Astrocyte (in vitro differentiated cells and primary cell): Measurements from ENCODE around the gene TMEM222. TPM values are rescaled to one million over a fixed set of nuclear protein-coding genes. Genes with fewer than 3 reads are reported as not detected.
A peak's percentile ranks its signal among the peaks of the same experiment; 100 is the strongest.

Experiments used
- DNase-seq: peaks from one replicate; pipeline ENCODE4 v3.0.0-alpha.2; 2010; ENCODE audit warnings: low read depth
- FAIRE-seq: peaks from 2 replicates; lab custom pipeline; 2011; peaks lifted over from hg19 to GRCh38; lab: Jason Lieb, UNC
- H2AFZ ChIP-seq: 2 replicates; pipeline ENCODE4 v1.6.0; 2012; ENCODE audit warnings: low read depth, low read length, inconsistent platforms
- H3K27ac ChIP-seq: 2 replicates; pipeline ENCODE4 v1.5.1; 2011; ENCODE audit warnings: low read depth, low read length, inconsistent platforms
- H3K27me3 ChIP-seq: 2 replicates; pipeline ENCODE4 v1.6.0; 2011; ENCODE audit warnings: low read length, inconsistent platforms; ENCODE audit not compliant: insufficient read depth
- H3K36me3 ChIP-seq: 2 replicates; pipeline ENCODE4 v1.5.1; 2011; ENCODE audit warnings: low read length, inconsistent platforms; ENCODE audit not compliant: insufficient read depth
- H3K4me1 ChIP-seq: 2 replicates; pipeline ENCODE4 v1.5.1; 2011; ENCODE audit warnings: low read length, inconsistent platforms; ENCODE audit not compliant: insufficient read depth
- H3K4me2 ChIP-seq: 2 replicates; pipeline ENCODE4 v1.6.0; 2012; ENCODE audit warnings: low read length, inconsistent platforms
- H3K4me3 ChIP-seq: 2 replicates; pipeline ENCODE4 v1.5.1; 2011; ENCODE audit warnings: low read depth, mild to moderate bottlenecking, low read length, inconsistent platforms; ENCODE audit not compliant: insufficient read depth
- H3K79me2 ChIP-seq: 2 replicates; pipeline ENCODE4 v1.6.0; 2012; ENCODE audit warnings: mild to moderate bottlenecking, low read length, inconsistent platforms; ENCODE audit not compliant: insufficient read depth
- H3K9ac ChIP-seq: 2 replicates; pipeline ENCODE4 v1.6.0; 2012; ENCODE audit warnings: mild to moderate bottlenecking, low read length, inconsistent platforms
- H3K9me3 ChIP-seq: 2 replicates; pipeline ENCODE4 v1.5.1; 2012; ENCODE audit warnings: low read depth, mild to moderate bottlenecking, low read length, inconsistent platforms; ENCODE audit not compliant: insufficient read depth
- H4K20me1 ChIP-seq: 2 replicates; pipeline ENCODE4 v1.6.0; 2012; ENCODE audit warnings: low read length, inconsistent platforms; ENCODE audit not compliant: insufficient read depth
- H3K27ac Mint-ChIP-seq: one replicate; pipeline ENCODE4 v1.8.0; 2021; ENCODE audit warnings: mild to moderate bottlenecking, mixed read lengths; ENCODE audit not compliant: unreplicated experiment
- H3K27me3 Mint-ChIP-seq: one replicate; pipeline ENCODE4 v1.8.0; 2021; ENCODE audit warnings: low read depth, mixed read lengths; ENCODE audit not compliant: unreplicated experiment
- H3K36me3 Mint-ChIP-seq: one replicate; pipeline ENCODE4 v1.8.0; 2021; ENCODE audit warnings: low read depth, mixed read lengths; ENCODE audit not compliant: unreplicated experiment
- H3K4me1 Mint-ChIP-seq: one replicate; pipeline ENCODE4 v1.8.0; 2021; ENCODE audit warnings: low read depth, mixed read lengths; ENCODE audit not compliant: unreplicated experiment
- H3K4me3 Mint-ChIP-seq: one replicate; pipeline ENCODE4 v1.8.0; 2021; ENCODE audit warnings: mild to moderate bottlenecking, moderate library complexity, mixed read lengths; ENCODE audit not compliant: unreplicated experiment
- H3K9me3 Mint-ChIP-seq: one replicate; pipeline ENCODE4 v1.8.0; 2021; ENCODE audit warnings: mild to moderate bottlenecking, mixed read lengths; ENCODE audit not compliant: unreplicated experiment
- CTCF ChIP-seq: IDR thresholded peaks from 2 replicates; pipeline ENCODE4 v1.5.1; 2011; ENCODE audit warnings: low read depth, mild to moderate bottlenecking, inconsistent platforms, low read length, moderate library complexity; ENCODE audit not compliant: insufficient read depth
- EZH2 ChIP-seq: IDR thresholded peaks from 2 replicates; pipeline ENCODE4 v1.6.1; 2012; ENCODE audit warnings: mild to moderate bottlenecking, low read length, inconsistent platforms; ENCODE audit not compliant: insufficient read depth
- total RNA-seq: library from RNA; stranded (reverse); gene quantifications from 2 replicates; pipeline ENCODE4 v1.2.1, GENCODE V29; 2021

TMEM222 gene
- total RNA-seq, 1 donor from 2014 or later, result 46.0 TPM

GRCh38 chr1:27350663-27351540, 28.9 kb downstream of the TMEM222 start:
- Mint-ChIP-seq H3K27me3 (peaks cover 4% of the 10 kb centered on the region), H3K27ac (no peak overlapping the region), H3K4me1 (peaks cover 4% of the 10 kb centered on the region), H3K9me3 (no peaks in the 10 kb centered on the region), H3K36me3 (peaks cover 9% of the 10 kb centered on the region), H3K4me3 (no peak overlapping the region)
- Histone ChIP-seq H3K4me1 (peaks cover 15% of the 10 kb centered on the region), H4K20me1 (no peaks in the 10 kb centered on the region), H3K27me3 (peaks cover 5% of the 10 kb centered on the region), H3K4me2 (peak overlapping the region; percentile 78), H3K79me2 (no peaks in the 10 kb centered on the region), H3K36me3 (peaks cover under 1% of the 10 kb centered on the region), H3K9ac (no peak overlapping the region), H2AFZ (peak overlapping the region; percentile 80), H3K9me3 (no peaks in the 10 kb centered on the region), H3K4me3 (no peak overlapping the region), H3K27ac (no peak overlapping the region)
- FAIRE-seq, result no peak
- TF ChIP-seq CTCF (no peak), EZH2 (no peak)
- peak; percentile 7 for DNase-seq

- FAIRE-seq, result no peak
- no peak overlapping the region for H3K4me3 Mint-ChIP-seq
- no peak overlapping the region for H3K9ac ChIP-seq
Measured at GRCh38 chr1:27351541-27352107, 29.7 kb downstream of the TMEM222 start.

More at GRCh38 chr1:27351541-27352107, 29.7 kb downstream of the TMEM222 start:
- Histone ChIP-seq H3K27me3 (peaks cover 5% of the 10 kb centered on the region), H3K27ac (no peak overlapping the region), H4K20me1 (no peaks in the 10 kb centered on the region), H3K4me2 (peak overlapping the region; percentile 78), H3K79me2 (no peaks in the 10 kb centered on the region), H3K4me1 (peaks cover 15% of the 10 kb centered on the region), H2AFZ (peak overlapping the region; percentile 71), H3K4me3 (no peak overlapping the region), H3K9me3 (no peaks in the 10 kb centered on the region), H3K36me3 (peaks cover 3% of the 10 kb centered on the region)
- no peak overlapping the region for H3K27ac Mint-ChIP-seq
- H3K27me3 Mint-ChIP-seq, result peaks cover 4% of the 10 kb centered on the region
- H3K9me3 Mint-ChIP-seq, result no peaks in the 10 kb centered on the region
- H3K4me1 Mint-ChIP-seq, result peaks cover 4% of the 10 kb centered on the region
- no peak for TF ChIP-seq CTCF
- no peak for TF ChIP-seq EZH2
- no peak for DNase-seq
- peaks cover 9% of the 10 kb centered on the region for H3K36me3 Mint-ChIP-seq
